H9 (cell line): ENCODE results near the gene ITGB1BP1. TPM values are rescaled to one million over a fixed set of nuclear protein-coding genes. Genes with fewer than 3 reads are reported as not detected.

ENCODE experiments used
- DNase-seq: peaks from one replicate; pipeline ENCODE4 v3.0.0-alpha.2; 2017
- H2AFZ ChIP-seq: one replicate; pipeline ENCODE4 v1.6.1; 2013; ENCODE audit warnings: mild to moderate bottlenecking, low read length, control low read depth, moderate library complexity
- H2AK5ac ChIP-seq: 2 replicates; pipeline ENCODE4 v1.6.1; 2013; ENCODE audit warnings: low read length, control low read depth, mixed read lengths; ENCODE audit not compliant: insufficient read length
- H2BK120ac ChIP-seq: one replicate; pipeline ENCODE4 v1.6.1; 2013; ENCODE audit warnings: low read depth, mild to moderate bottlenecking, low read length, control low read depth, inconsistent platforms; ENCODE audit not compliant: poor library complexity, severe bottlenecking
- H2BK12ac ChIP-seq: 2 replicates; pipeline ENCODE4 v1.6.1; 2013; ENCODE audit warnings: low read length, control low read depth, mixed read lengths, low read depth; ENCODE audit not compliant: insufficient read length
- H2BK15ac ChIP-seq: 2 replicates; pipeline ENCODE4 v1.6.1; 2013; ENCODE audit warnings: low read depth, low read length, control low read depth
- H2BK20ac ChIP-seq: one replicate; pipeline ENCODE4 v1.6.1; 2013; ENCODE audit warnings: low read depth, mild to moderate bottlenecking, low read length, control low read depth, inconsistent platforms; ENCODE audit not compliant: poor library complexity, severe bottlenecking
- H2BK5ac ChIP-seq: 2 replicates; pipeline ENCODE4 v1.6.1; 2013; ENCODE audit warnings: low read length, control low read depth, mixed read lengths; ENCODE audit not compliant: insufficient read length
- H3K14ac ChIP-seq: 2 replicates; pipeline ENCODE4 v1.6.1; 2013; ENCODE audit warnings: low read length, control low read depth; ENCODE audit not compliant: insufficient read depth
- H3K18ac ChIP-seq: 2 replicates; pipeline ENCODE4 v1.6.1; 2013; ENCODE audit warnings: low read depth, mild to moderate bottlenecking, mixed read lengths, low read length, control low read depth; ENCODE audit not compliant: insufficient read length
- H3K23ac ChIP-seq: 2 replicates; pipeline ENCODE4 v1.6.1; 2013; ENCODE audit warnings: low read length, control low read depth, mixed read lengths, low read depth; ENCODE audit not compliant: insufficient read length
- H3K23me2 ChIP-seq: 2 replicates; pipeline ENCODE4 v1.6.1; 2013; ENCODE audit warnings: low read depth, mild to moderate bottlenecking, mixed read lengths, low read length, control low read depth; ENCODE audit not compliant: insufficient read length, poor library complexity, severe bottlenecking
- H3K27ac ChIP-seq: 2 replicates; pipeline ENCODE4 v1.5.1; 2013; ENCODE audit warnings: low read length, control low read depth, mixed read lengths, low read depth; ENCODE audit not compliant: insufficient read length
- H3K27me3 ChIP-seq: 2 replicates; pipeline ENCODE4 v1.6.1; 2013; ENCODE audit warnings: low read length, control low read depth, inconsistent platforms; ENCODE audit not compliant: insufficient read depth
- H3K4ac ChIP-seq: 2 replicates; pipeline ENCODE4 v1.6.1; 2013; ENCODE audit warnings: low read depth, mild to moderate bottlenecking, control low read depth, inconsistent platforms, low read length, moderate library complexity
- H3K4me1 ChIP-seq: 2 replicates; pipeline ENCODE4 v1.6.1; 2013; ENCODE audit warnings: low read length, control low read depth, inconsistent platforms; ENCODE audit not compliant: insufficient read depth
- H3K4me2 ChIP-seq: 2 replicates; pipeline ENCODE4 v1.6.1; 2013; ENCODE audit warnings: low read length, control low read depth, mixed read lengths; ENCODE audit not compliant: insufficient read length, insufficient read depth
- H3K56ac ChIP-seq: 2 replicates; pipeline ENCODE4 v1.6.1; 2013; ENCODE audit warnings: low read depth, mild to moderate bottlenecking, mixed read lengths, low read length, control low read depth; ENCODE audit not compliant: insufficient read length
- H3K79me1 ChIP-seq: 2 replicates; pipeline ENCODE4 v1.6.1; 2013; ENCODE audit warnings: low read depth, mild to moderate bottlenecking, moderate library complexity, low read length, control low read depth, inconsistent platforms; ENCODE audit not compliant: insufficient read depth, poor library complexity, severe bottlenecking
- H3K79me2 ChIP-seq: 2 replicates; pipeline ENCODE4 v1.6.1; 2013; ENCODE audit warnings: low read length, control low read depth, inconsistent platforms; ENCODE audit not compliant: insufficient read depth
- H3K9ac ChIP-seq: 2 replicates; pipeline ENCODE4 v1.6.1; 2013; ENCODE audit warnings: low read length, control low read depth, mixed read lengths; ENCODE audit not compliant: insufficient read length; ENCODE audit errors: extremely low read depth
- H3K9me3 ChIP-seq: one replicate; pipeline ENCODE4 v1.6.1; 2013; ENCODE audit warnings: low read depth, low read length, inconsistent platforms; ENCODE audit not compliant: control insufficient read depth
- H3T11ph ChIP-seq: one replicate; pipeline ENCODE4 v1.6.1; 2013; ENCODE audit warnings: mild to moderate bottlenecking, low read length, control low read depth, inconsistent platforms
- H4K20me1 ChIP-seq: one replicate; pipeline ENCODE4 v1.6.1; 2013; ENCODE audit not compliant: control insufficient read depth, insufficient read length, insufficient read depth
- H4K5ac ChIP-seq: 2 replicates; pipeline ENCODE4 v1.6.1; 2013; ENCODE audit warnings: low read depth, mild to moderate bottlenecking, mixed read lengths, low read length, control low read depth; ENCODE audit not compliant: insufficient read length
- H4K8ac ChIP-seq: replicated peaks from 2 replicates; pipeline ENCODE4 v1.6.1; 2013; ENCODE audit warnings: low read length, control low read depth, mixed read lengths, low read depth; ENCODE audit not compliant: insufficient read length
- H4K91ac ChIP-seq: 2 replicates; pipeline ENCODE4 v1.6.1; 2013; ENCODE audit warnings: low read depth, mild to moderate bottlenecking, moderate library complexity, mixed read lengths, low read length, control low read depth; ENCODE audit not compliant: insufficient read length
- H3K27ac Mint-ChIP-seq, 3 experiments: 2 replicates in 2 of 3; 3 replicates in 1 of 3; pipeline ENCODE4 v1.8.0; 2020 to 2021; ENCODE audit warnings: mixed read lengths in 3 of 3, mild to moderate bottlenecking in 1 of 3, moderate library complexity in 1 of 3
- H3K27me3 Mint-ChIP-seq: 2 replicates; pipeline ENCODE4 v1.8.0; 2021; ENCODE audit warnings: low read depth, mild to moderate bottlenecking, moderate library complexity, mixed read lengths
- H3K36me3 Mint-ChIP-seq, 3 experiments: 2 replicates in 2 of 3; 3 replicates in 1 of 3; pipeline ENCODE4 v1.8.0; 2020 to 2021; ENCODE audit warnings: low read depth in 3 of 3, mixed read lengths in 3 of 3; ENCODE audit not compliant: insufficient read depth in 1 of 3
- H3K4me1 Mint-ChIP-seq, 2 experiments: 2 replicates each; pipeline ENCODE4 v1.8.0; 2020; ENCODE audit warnings: mixed read lengths in 2 of 2
- H3K4me3 Mint-ChIP-seq, 2 experiments: 2 replicates in 1 of 2; 3 replicates in 1 of 2; pipeline ENCODE4 v1.8.0; 2020 to 2021; ENCODE audit warnings: mild to moderate bottlenecking in 2 of 2, mixed read lengths in 2 of 2, moderate library complexity in 1 of 2
- H3K9me3 Mint-ChIP-seq, 2 experiments: 2 replicates in 1 of 2; 3 replicates in 1 of 2; pipeline ENCODE4 v1.8.0; 2020; ENCODE audit warnings: mild to moderate bottlenecking in 2 of 2, mixed read lengths in 2 of 2, moderate library complexity in 1 of 2
- WGBS: extraction: QIAGEN DNeasy Blood & Tissue Kit; methylation state at CpG from one replicate; pipeline ENCODE4 v1.1.7; 2013; ENCODE audit warnings: missing lambda C conversion rate, low lambda C conversion rate, mixed read lengths; ENCODE audit not compliant: insufficient read length; ENCODE audit errors: extremely low coverage; 5-methylcytosine and 5-hydroxymethylcytosine counted together
- total RNA-seq: library from RNA; stranded (reverse); gene quantifications from 2 replicates; pipeline ENCODE4 v1.2.1, GENCODE V29; 2021
- TF ChIP-seq, protein P1 (sequence below): fragments of 200-600 bp; sonication (generic); conservative IDR thresholded peaks from 3 replicates; pipeline ENCODE4 v1.8.0; 2021; ENCODE audit warnings: antibody characterized with exemption, mild to moderate bottlenecking

The ITGB1BP1 gene
- total RNA-seq, 1 experiment from 2014 or later = 38.7 TPM

DNA sequence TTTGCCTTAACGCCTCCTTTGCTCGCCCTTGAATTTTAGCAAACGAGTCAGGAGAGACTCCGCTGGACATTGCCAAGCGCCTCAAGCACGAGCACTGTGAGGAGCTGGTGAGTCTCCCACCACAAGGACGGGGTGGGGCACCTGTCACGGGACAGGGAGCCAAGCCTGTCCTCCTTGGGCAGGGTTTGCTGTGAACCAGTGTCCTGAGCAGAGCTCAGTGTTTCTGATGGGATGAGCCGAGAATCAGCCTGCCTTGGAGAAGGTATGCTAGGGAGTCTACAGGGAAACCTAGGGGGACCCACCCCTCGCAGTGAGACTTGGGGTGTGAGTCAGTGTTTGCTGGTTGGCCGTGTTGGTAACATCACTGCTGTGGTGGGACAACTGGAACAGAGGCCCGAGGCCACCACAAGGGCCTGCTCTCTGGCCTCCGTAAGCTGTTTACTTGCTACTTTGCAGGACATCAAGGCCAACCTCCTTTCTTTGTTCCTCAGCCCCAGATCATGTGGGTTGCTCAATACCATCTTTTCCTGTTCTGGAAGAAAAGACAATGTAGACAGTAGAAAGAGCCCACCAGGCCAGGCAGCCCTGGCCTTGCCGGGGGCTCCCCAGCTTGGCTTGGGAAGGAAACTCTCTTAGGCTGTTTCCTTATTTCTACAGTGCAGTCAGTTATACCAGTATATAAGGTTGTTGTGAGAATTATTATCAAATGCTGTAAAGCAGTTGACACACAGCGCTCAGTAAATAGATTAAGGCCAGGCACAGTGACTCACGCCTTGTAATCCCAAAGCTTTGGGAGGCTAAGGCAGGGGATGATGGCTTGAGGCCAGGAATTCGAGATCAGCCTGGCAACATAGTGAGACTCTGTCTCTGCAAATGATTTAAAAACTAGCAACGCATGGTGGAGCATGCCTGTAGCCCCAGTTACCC is 42.4 kb downstream of the ITGB1BP1 start:
- Histone ChIP-seq H3K23ac (no peak overlapping the region), H3K23me2 (no peaks in the 10 kb centered on the region), H2BK15ac (no peak overlapping the region), H3K4me1 (peaks cover 6% of the 10 kb centered on the region; the same call in 1 of the 2 replicates), H3T11ph (no peak overlapping the region), H3K56ac (no peak overlapping the region), H2AFZ (no peak overlapping the region), H3K79me2 (no peaks in the 10 kb centered on the region), H2BK20ac (no peak overlapping the region), H4K8ac (no peak overlapping the region), H2BK12ac (no peak overlapping the region), H4K91ac (no peak overlapping the region), H2AK5ac (no peak overlapping the region), H2BK5ac (no peak overlapping the region), H3K9ac (no peak overlapping the region), H3K27ac (no peak overlapping the region), H3K18ac (no peak overlapping the region), H3K79me1 (no peaks in the 10 kb centered on the region), H4K5ac (no peak overlapping the region), H4K20me1 (no peaks in the 10 kb centered on the region), H3K14ac (no peak overlapping the region), H3K4me2 (no peak overlapping the region), H3K9me3 (no peaks in the 10 kb centered on the region), H2BK120ac (no peak overlapping the region), H3K4ac (no peak overlapping the region), H3K27me3 (no peaks in the 10 kb centered on the region)
- no CpG with 5 or more reads among the region's 18 CpGs for WGBS
- TF ChIP-seq, protein P1, sequence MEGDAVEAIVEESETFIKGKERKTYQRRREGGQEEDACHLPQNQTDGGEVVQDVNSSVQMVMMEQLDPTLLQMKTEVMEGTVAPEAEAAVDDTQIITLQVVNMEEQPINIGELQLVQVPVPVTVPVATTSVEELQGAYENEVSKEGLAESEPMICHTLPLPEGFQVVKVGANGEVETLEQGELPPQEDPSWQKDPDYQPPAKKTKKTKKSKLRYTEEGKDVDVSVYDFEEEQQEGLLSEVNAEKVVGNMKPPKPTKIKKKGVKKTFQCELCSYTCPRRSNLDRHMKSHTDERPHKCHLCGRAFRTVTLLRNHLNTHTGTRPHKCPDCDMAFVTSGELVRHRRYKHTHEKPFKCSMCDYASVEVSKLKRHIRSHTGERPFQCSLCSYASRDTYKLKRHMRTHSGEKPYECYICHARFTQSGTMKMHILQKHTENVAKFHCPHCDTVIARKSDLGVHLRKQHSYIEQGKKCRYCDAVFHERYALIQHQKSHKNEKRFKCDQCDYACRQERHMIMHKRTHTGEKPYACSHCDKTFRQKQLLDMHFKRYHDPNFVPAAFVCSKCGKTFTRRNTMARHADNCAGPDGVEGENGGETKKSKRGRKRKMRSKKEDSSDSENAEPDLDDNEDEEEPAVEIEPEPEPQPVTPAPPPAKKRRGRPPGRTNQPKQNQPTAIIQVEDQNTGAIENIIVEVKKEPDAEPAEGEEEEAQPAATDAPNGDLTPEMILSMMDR = no peak
- H3K27me3 Mint-ChIP-seq = no peaks in the 10 kb centered on the region
- H3K4me1 Mint-ChIP-seq = peaks cover 7 to 12% of the 10 kb centered on the region in 2 experiments; a peak in 2 of 4 replicates
- DNase-seq = no peak
- H3K27ac Mint-ChIP-seq = peak overlapping the region in 1 of 3 experiments; percentile 67; a peak in 2 of 7 replicates
- no peaks in the 10 kb centered on the region for H3K9me3 Mint-ChIP-seq
- peaks cover 15 to 45% (median 26%) of the 10 kb centered on the region in 3 experiments for H3K36me3 Mint-ChIP-seq
- H3K4me3 Mint-ChIP-seq = no peak overlapping the region
